HepG2 (cell line): ENCODE measurements around the gene DIP2C. TPM values are rescaled to one million over a fixed set of nuclear protein-coding genes. Genes with fewer than 3 reads are reported as not detected.
A peak's percentile ranks its signal among the peaks of the same experiment; 100 is the strongest.

Experiments used
- ATAC-seq: fragments of 200-7000 bp; cut with Tn5 transposase; 3 replicates; pipeline ENCODE4 v1.9.1; 2020; ENCODE audit warnings: mild to moderate bottlenecking, moderate library complexity
- BruUV-seq: library from RNA; stranded (reverse); fragments of 400-500 nt; replicated peaks from 2 replicates; lab custom pipeline; 2021; lab: Mats Ljungman, UMichigan
- CTCF ChIA-PET: fragments of 300-600 bp; formaldehyde crosslinking; extraction: SDS; loops from one replicate; lab custom pipeline; 2021; ENCODE audit warnings: low total read pairs, inconsistent platforms, low intra/inter-chr PET ratio; lab: Yijun Ruan, JAX
- POLR2A ChIA-PET: fragments of 350-600 bp; sonication (Branson Sonifier 250); formaldehyde crosslinking; loops from one replicate; lab custom pipeline; 2020; ENCODE audit warnings: antibody characterized with exemption, inconsistent platforms; lab: Yijun Ruan, JAX
- DNase-seq: peaks from one replicate; pipeline ENCODE4 v3.0.0-alpha.2; 2015; ENCODE audit warnings: low spot score
- FAIRE-seq: peaks from 3 replicates; lab custom pipeline; 2011; peaks lifted over from hg19 to GRCh38; lab: Jason Lieb, UNC
- H2AFZ ChIP-seq: one replicate; pipeline ENCODE4 v1.6.1; 2011; ENCODE audit warnings: low read length, inconsistent platforms
- H3K27ac ChIP-seq: fragments of 300-600 bp; 3 replicates; pipeline ENCODE4 v1.8.0; 2011; ENCODE audit warnings: mixed run types, mild to moderate bottlenecking, mixed read lengths, low read length, inconsistent platforms; ENCODE audit not compliant: insufficient read depth; ENCODE audit errors: extremely low read length
- H3K27me3 ChIP-seq, 2 experiments: fragments of 200-600 bp in 1 of 2; 2 replicates in 1 of 2; 3 replicates in 1 of 2; pipeline versions ENCODE4 v1.6.0 to v1.8.0; 2011; ENCODE audit warnings: low read length in 2 of 2, mild to moderate bottlenecking in 2 of 2, moderate library complexity in 2 of 2, inconsistent platforms in 1 of 2; ENCODE audit not compliant: insufficient read depth in 2 of 2, control insufficient read depth in 1 of 2
- H3K36me3 ChIP-seq, 2 experiments: fragments of 200-600 bp in 1 of 2; replicated peaks in 1 of 2; 2 replicates in 1 of 2; 3 replicates in 1 of 2; pipeline versions ENCODE4 v1.5.1 to v1.8.0; 2011; ENCODE audit warnings: low read length in 2 of 2, inconsistent platforms in 1 of 2; ENCODE audit not compliant: insufficient read depth in 2 of 2, control insufficient read depth in 1 of 2
- H3K4me1 ChIP-seq: 2 replicates; pipeline ENCODE4 v1.5.1; 2012; ENCODE audit warnings: low read length, inconsistent platforms; ENCODE audit not compliant: insufficient read depth
- H3K4me2 ChIP-seq: 2 replicates; pipeline ENCODE4 v1.6.0; 2011; ENCODE audit warnings: low read depth, low read length, inconsistent platforms
- H3K4me3 ChIP-seq, 3 experiments: fragments of 200-600 bp in 1 of 3; sonication (generic), shearing (Covaris generic) in 1 of 3; replicated peaks in 1 of 3; 2 replicates each; pipeline ENCODE4 v1.5.1; 2011 to 2016; ENCODE audit warnings: low read length in 3 of 3, inconsistent platforms in 2 of 3, low read depth in 2 of 3, mild to moderate bottlenecking in 2 of 3, control low read depth in 1 of 3, mixed read lengths in 1 of 3; ENCODE audit not compliant: insufficient read depth in 1 of 3
- H3K79me2 ChIP-seq: one replicate; pipeline ENCODE4 v1.6.1; 2011; ENCODE audit warnings: low read length, inconsistent platforms; ENCODE audit not compliant: insufficient read depth
- H3K9ac ChIP-seq: 2 replicates; pipeline ENCODE4 v1.6.0; 2011; ENCODE audit warnings: mild to moderate bottlenecking, low read depth, low read length, inconsistent platforms; ENCODE audit not compliant: insufficient read depth
- H3K9me3 ChIP-seq: 2 replicates; pipeline ENCODE4 v1.5.1; 2012; ENCODE audit warnings: mild to moderate bottlenecking, low read length
- H4K20me1 ChIP-seq: 2 replicates; pipeline ENCODE4 v1.6.0; 2011; ENCODE audit warnings: inconsistent platforms, mild to moderate bottlenecking, low read length, moderate library complexity; ENCODE audit not compliant: insufficient read depth
- CCDC6 ChIP-seq: sonication (generic); formaldehyde crosslinking; IDR thresholded peaks from 2 replicates; pipeline ENCODE4 v1.8.1; 2022; ENCODE audit warnings: mild to moderate bottlenecking, missing genetic modification reagents, moderate library complexity
- GLI4 ChIP-seq: sonication (generic); formaldehyde crosslinking; IDR thresholded peaks from 2 replicates; pipeline ENCODE4 v1.5.1; 2020; ENCODE audit warnings: missing genetic modification reagents, mild to moderate bottlenecking, moderate library complexity, borderline replicate concordance
- IKZF5 ChIP-seq: IDR thresholded peaks from 2 replicates; pipeline ENCODE4 v1.6.1; 2018; ENCODE audit warnings: missing genetic modification reagents, mild to moderate bottlenecking, missing compliant biosample characterization
- KLF9 ChIP-seq: IDR thresholded peaks from 2 replicates; pipeline ENCODE4 v1.6.1; 2016; ENCODE audit warnings: low read depth
- MLX ChIP-seq: IDR thresholded peaks from 2 replicates; pipeline ENCODE4 v1.6.1; 2016
- MTERF4 ChIP-seq: sonication (generic); formaldehyde crosslinking; IDR thresholded peaks from 2 replicates; pipeline ENCODE4 v1.8.0; 2023; ENCODE audit warnings: mild to moderate bottlenecking, missing genetic modification reagents
- SRSF9 ChIP-seq: fragments of 200-400 bp; formaldehyde crosslinking; IDR thresholded peaks from 2 replicates; pipeline ENCODE4 v1.6.1; 2018; ENCODE audit warnings: borderline replicate concordance, mild to moderate bottlenecking, low read depth, low read length; ENCODE audit not compliant: insufficient read depth, poor library complexity, severe bottlenecking
- THAP8 ChIP-seq: sonication (generic); formaldehyde crosslinking; IDR thresholded peaks from 2 replicates; pipeline ENCODE4 v1.5.1; 2020; ENCODE audit warnings: missing genetic modification reagents, mild to moderate bottlenecking, borderline replicate concordance
- ZNF432 ChIP-seq: sonication (generic); formaldehyde crosslinking; IDR thresholded peaks from 2 replicates; pipeline ENCODE4 v1.5.0; 2020; ENCODE audit warnings: missing genetic modification reagents, mild to moderate bottlenecking, borderline replicate concordance
- WGBS: methylation state at CpG from one replicate; pipeline ENCODE4 v1.1.6; 2017; ENCODE audit warnings: low lambda C conversion rate; 5-methylcytosine and 5-hydroxymethylcytosine counted together
- in situ Hi-C: cut with HindIII; loops from 2 replicates; pipeline ENCODE4 v1.10.0; 2017; ENCODE audit warnings: low pct_unique_long_range_greater_than_20kb; ENCODE audit not compliant: extremely low pct_ligation_motif_present
- intact Hi-C: fragments of 100-400 bp; cut with micrococcal nuclease; formaldehyde crosslinking; loops from one replicate; pipeline ENCODE4 v1.10.0; 2022; ENCODE audit not compliant: unreplicated experiment
- polyA plus RNA-seq, 8 experiments: library from polyadenylated mRNA; depleted of rRNA in 3 of 8; stranded (reverse) in 7 of 8; unstranded in 1 of 8; fragments of >200 nt; fragmentation: Illumina TruSeq in 4 of 8; extraction: Trizol in 4 of 8; gene quantifications; 2 replicates each; pipeline versions ENCODE4 v1.2.1 to v1.2.3, GENCODE V29; 2011 to 2016; ENCODE audit warnings: low read depth in 4 of 8, missing spikeins in 1 of 8, mixed read lengths in 1 of 8; ENCODE audit not compliant: insufficient read depth in 1 of 8
- total RNA-seq, 5 experiments: library from RNA; depleted of rRNA; stranded (reverse); fragments of >200 nt; fragmentation: Illumina TruSeq; extraction: Trizol; gene quantifications; 2 replicates each; pipeline ENCODE4 v1.2.3, GENCODE V29; 2016; ENCODE audit warnings: low read depth in 1 of 5

Gene DIP2C
- total and polyA plus RNA-seq, 2 of the 13 experiments (the other 11 are each of a cell fraction or from before 2014, with no cell fraction given), result 2.2 to 2.7 TPM

DNA sequence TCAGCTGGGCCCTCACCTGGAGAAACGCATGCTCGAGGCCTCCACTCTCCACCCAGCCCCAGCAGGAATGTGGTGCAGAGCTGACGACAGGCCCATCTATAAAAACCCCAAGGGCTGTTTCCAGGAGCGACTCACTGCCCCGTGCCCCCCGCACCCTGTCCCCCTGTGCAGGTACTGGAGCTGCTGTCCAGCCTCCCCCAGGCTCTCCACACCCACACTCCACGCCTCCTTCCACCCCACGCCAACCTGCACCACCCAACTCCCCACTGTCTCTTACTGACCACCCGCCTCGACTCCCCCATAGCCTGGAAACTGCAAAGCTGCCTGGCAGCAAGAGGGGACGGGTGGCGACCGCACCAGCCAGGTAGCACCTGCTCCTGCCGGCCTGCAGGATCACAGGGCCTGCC lies 43.3 kb downstream of the DIP2C start:
- Histone ChIP-seq H2AFZ (no peak overlapping the region), H3K4me3 (no peak overlapping the region), H3K9ac (no peak overlapping the region), H3K79me2 (peaks cover 20% of the 10 kb centered on the region), H3K9me3 (no peaks in the 10 kb centered on the region), H3K27ac (no peak overlapping the region), H4K20me1 (no peaks in the 10 kb centered on the region), H3K27me3 (no peaks in the 10 kb centered on the region), H3K4me2 (no peak overlapping the region), H3K4me1 (peaks cover 24% of the 10 kb centered on the region), H3K36me3 (no peaks in the 10 kb centered on the region)
- no TSS peak for BruUV-seq
- in situ Hi-C loops, result no loop called here
- WGBS, result 61% methylated on average over 8 of the region's 14 CpGs
- FAIRE-seq, result no peak
- DNase-seq, result no peak
- TF ChIP-seq MLX (CRISPR knock-in tag) (no peak), MTERF4 (CRISPR knock-in tag) (no peak), IKZF5 (no peak), CCDC6 (CRISPR knock-in tag) (no peak), SRSF9 (no peak), ZNF432 (no peak), THAP8 (CRISPR knock-in tag) (no peak), GLI4 (CRISPR knock-in tag) (no peak), KLF9 (CRISPR knock-in tag) (no peak)
- POLR2A ChIA-PET, result no interaction called here
- intact Hi-C loops, result no loop called here
- ATAC-seq, result peak; percentile 19
- CTCF ChIA-PET, result no interaction called here
